Lower lobe of right lung (tissue), 2 donors: Measurements from ENCODE around the gene UROC1. TPM values are rescaled to one million over a fixed set of nuclear protein-coding genes. Genes with fewer than 3 reads are reported as not detected.

Source experiments
- ATAC-seq, 2 donors: fragments of 200-7000 bp; cut with Tn5 transposase; one replicate each; pipeline ENCODE4 v1.9.1; 2020 to 2022; ENCODE audit warnings: mild to moderate bottlenecking in 2 of 2, moderate library complexity in 2 of 2
- DNase-seq: peaks from one replicate; pipeline ENCODE4 v3.0.0-alpha.2; 2020
- H3K27ac ChIP-seq: fragments of 200-600 bp; one replicate; pipeline ENCODE4 v1.8.0; 2022
- H3K27me3 ChIP-seq: fragments of 200-600 bp; one replicate; pipeline ENCODE4 v1.8.0; 2022; ENCODE audit warnings: low read depth
- H3K36me3 ChIP-seq: fragments of 200-600 bp; one replicate; pipeline ENCODE4 v1.8.0; 2022; ENCODE audit warnings: mild to moderate bottlenecking
- H3K4me1 ChIP-seq: fragments of 200-600 bp; one replicate; pipeline ENCODE4 v1.8.0; 2022
- H3K4me3 ChIP-seq: fragments of 200-600 bp; one replicate; pipeline ENCODE4 v1.8.0; 2022; ENCODE audit warnings: mild to moderate bottlenecking
- H3K9me3 ChIP-seq: fragments of 200-600 bp; one replicate; pipeline ENCODE4 v1.8.0; 2022
- intact Hi-C: fragments of 100-400 bp; cut with DNase I; formaldehyde crosslinking; loops from one replicate; pipeline ENCODE4 v1.11.0; 2022
- total RNA-seq: library from RNA; stranded (reverse); fragmentation: NEBNext Ultra II Directional; extraction: Animal tissue kit (Norgen Biotek cat#: 25700); gene quantifications from one replicate; pipeline ENCODE4 v1.2.1, GENCODE V29; 2021
- TF ChIP-seq, protein P1 (sequence below): fragments of 200-600 bp; IDR thresholded peaks from one replicate; pipeline ENCODE4 v1.8.0; 2022; ENCODE audit warnings: antibody characterized with exemption, mild to moderate bottlenecking
- donor health status: DM: no; HTN: yes; CAD: no; lungs with severe emphysema.

The UROC1 gene
- total RNA-seq, 1 donor from 2014 or later, result not detected

DNA sequence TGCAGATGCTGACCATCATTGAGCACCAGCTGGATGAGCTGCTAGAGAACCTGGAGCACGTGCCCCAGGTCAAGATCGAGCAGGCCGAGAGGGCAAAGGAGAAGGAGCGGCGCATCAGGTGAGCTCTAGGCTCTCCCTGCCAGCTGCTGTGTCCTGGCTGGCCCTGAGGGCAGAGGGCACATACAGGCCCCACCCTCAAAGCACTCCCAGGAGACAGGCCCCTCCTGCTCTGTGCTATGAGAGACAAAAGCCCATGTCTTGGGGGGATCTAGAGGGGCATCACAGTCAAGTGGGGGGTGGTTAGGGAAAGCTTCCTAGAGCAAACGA lies 83.3 kb downstream of the UROC1 start:
- H3K36me3 ChIP-seq, result peaks cover 44% of the 10 kb centered on the region
- no peak overlapping the region for H3K4me3 ChIP-seq
- no peak overlapping the region for H3K27ac ChIP-seq
- no peaks in the 10 kb centered on the region for H3K4me1 ChIP-seq
- intact Hi-C loops, result no loop called here
- H3K27me3 ChIP-seq, result no peaks in the 10 kb centered on the region
- no peaks in the 10 kb centered on the region for H3K9me3 ChIP-seq
- ATAC-seq (no peak), DNase-seq (no peak)
- TF ChIP-seq, protein P1, sequence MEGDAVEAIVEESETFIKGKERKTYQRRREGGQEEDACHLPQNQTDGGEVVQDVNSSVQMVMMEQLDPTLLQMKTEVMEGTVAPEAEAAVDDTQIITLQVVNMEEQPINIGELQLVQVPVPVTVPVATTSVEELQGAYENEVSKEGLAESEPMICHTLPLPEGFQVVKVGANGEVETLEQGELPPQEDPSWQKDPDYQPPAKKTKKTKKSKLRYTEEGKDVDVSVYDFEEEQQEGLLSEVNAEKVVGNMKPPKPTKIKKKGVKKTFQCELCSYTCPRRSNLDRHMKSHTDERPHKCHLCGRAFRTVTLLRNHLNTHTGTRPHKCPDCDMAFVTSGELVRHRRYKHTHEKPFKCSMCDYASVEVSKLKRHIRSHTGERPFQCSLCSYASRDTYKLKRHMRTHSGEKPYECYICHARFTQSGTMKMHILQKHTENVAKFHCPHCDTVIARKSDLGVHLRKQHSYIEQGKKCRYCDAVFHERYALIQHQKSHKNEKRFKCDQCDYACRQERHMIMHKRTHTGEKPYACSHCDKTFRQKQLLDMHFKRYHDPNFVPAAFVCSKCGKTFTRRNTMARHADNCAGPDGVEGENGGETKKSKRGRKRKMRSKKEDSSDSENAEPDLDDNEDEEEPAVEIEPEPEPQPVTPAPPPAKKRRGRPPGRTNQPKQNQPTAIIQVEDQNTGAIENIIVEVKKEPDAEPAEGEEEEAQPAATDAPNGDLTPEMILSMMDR, result no peak

DNA sequence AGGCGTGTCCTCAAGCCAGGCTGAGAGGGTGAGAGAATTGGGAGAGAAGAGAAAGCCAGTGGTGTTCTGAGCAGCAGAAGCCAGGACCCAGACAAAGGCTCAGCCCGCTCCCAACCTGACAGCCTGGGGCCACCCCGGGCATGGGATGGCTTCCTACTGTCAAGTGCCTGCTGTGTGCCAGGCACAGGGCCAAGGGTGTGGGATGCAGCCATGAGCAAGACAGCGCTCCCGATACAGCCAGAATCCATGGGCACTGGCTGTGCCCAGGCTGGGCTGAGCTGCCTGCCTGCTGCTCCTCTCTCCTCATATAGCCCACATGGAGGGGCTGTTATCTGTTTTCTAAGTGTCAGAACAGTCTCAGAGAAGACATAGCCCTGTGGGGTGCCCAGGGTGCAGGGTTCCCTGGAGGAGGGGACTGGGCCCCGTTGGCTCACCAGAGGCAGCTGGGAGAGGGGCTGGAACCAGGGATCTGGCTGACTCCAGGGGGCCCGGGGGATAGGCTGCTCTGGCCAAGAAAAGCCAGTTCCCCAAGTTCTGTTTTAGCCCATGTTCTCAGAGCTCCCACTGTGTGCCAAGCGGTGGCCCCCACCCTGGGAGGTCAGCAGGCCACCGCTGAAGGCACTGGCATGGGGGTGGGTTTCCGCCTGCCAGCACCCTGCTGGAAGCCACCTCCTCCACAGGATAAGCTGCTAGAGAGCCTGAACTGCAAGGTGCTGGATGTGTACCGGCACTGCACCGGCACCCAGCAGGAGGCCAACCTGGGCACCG lies 83.9 kb downstream of the UROC1 start:
- intact Hi-C loops, result no loop called here
- Histone ChIP-seq H3K27me3 (no peaks in the 10 kb centered on the region), H3K27ac (no peak overlapping the region), H3K4me1 (no peaks in the 10 kb centered on the region), H3K36me3 (peaks cover 38% of the 10 kb centered on the region), H3K4me3 (no peak overlapping the region), H3K9me3 (no peaks in the 10 kb centered on the region)
- DNase-seq (no peak), ATAC-seq (peak in 1 of 2 donors; percentile 23)
- TF ChIP-seq, protein P1, result no peak

DNA sequence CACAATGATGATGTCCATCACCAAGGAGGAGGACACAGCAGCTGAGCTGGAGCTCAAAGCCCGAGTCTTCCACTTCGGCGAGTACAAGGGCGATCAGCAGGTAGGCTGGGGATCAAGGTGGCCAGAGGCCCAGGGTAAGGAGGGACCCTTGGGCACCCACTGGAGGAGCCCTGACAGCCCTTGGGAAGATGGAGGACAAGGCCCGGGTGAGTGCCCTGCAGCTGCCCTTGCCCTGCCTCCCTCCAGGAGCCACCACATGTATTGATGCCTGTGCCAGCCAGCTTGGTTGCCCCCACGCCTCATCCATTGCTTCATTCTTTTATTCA lies 84.5 kb downstream of the UROC1 start:
- Histone ChIP-seq H3K36me3 (peaks cover 32% of the 10 kb centered on the region), H3K9me3 (peaks cover under 1% of the 10 kb centered on the region), H3K27ac (no peak overlapping the region), H3K27me3 (no peaks in the 10 kb centered on the region), H3K4me1 (no peaks in the 10 kb centered on the region), H3K4me3 (no peak overlapping the region)
- DNase-seq (peak; percentile 40), ATAC-seq (no peak)
- intact Hi-C loops, result no loop called here
- TF ChIP-seq, protein P1, result no peak

DNA sequence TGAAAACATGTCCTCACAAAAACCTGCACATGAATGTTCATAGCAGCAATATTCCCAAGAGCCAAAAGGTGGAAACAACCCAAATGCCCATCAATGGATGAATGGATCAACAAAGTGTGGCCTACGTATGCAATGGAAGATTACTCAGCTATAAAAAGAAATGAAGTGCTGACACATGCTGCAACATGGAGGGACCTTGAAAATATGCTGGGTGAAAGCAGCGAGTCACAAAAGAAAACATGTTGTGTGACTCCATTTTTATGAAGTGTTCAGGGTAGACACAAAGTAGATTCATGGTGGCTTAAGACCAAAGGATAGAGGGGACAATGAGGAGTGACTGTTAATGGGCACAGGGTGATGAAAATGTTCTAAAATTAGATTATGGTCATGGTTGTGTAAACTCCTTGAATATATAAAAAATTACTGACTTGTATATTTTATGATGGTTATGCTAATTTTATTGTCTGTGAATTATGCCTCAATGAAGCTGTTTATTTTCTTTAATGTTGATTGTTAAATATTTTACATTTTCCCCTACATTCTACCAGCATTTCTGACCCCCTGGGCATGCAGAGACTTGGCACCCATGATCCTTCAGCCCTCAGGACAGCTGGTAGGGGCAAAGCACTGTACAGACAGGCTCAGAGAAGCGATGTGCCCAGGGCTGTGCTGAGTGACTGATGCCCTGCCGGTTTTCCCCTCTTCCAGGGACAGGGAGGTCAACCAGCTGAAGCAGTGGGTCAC lies 85.0 kb downstream of the UROC1 start:
- TF ChIP-seq, protein P1, result no peak
- DNase-seq (no peak), ATAC-seq (no peak)
- Histone ChIP-seq H3K27me3 (no peaks in the 10 kb centered on the region), H3K4me3 (no peak overlapping the region), H3K27ac (no peak overlapping the region), H3K9me3 (peaks cover 6% of the 10 kb centered on the region), H3K36me3 (peaks cover 27% of the 10 kb centered on the region), H3K4me1 (no peaks in the 10 kb centered on the region)
- intact Hi-C loops, result no loop called here

Other genes with a start within 250 kb of the UROC1 start
- 40.1 TPM for gene KLF15, start 160.4 kb downstream of the UROC1 start, total RNA-seq
- 21.5 TPM for gene CFAP100, start 122.9 kb downstream of the UROC1 start, total RNA-seq
- gene ZXDC, start 41.9 kb downstream of the UROC1 start, total RNA-seq, result 40.4 TPM
- 1.5 TPM for gene CHST13, start 6.4 kb upstream of the UROC1 start, total RNA-seq
- not detected for gene C3orf22, start 41.2 kb upstream of the UROC1 start, total RNA-seq
- 8.7 TPM for gene TXNRD3, start 137.4 kb upstream of the UROC1 start, total RNA-seq
- gene CHCHD6, start 186.5 kb upstream of the UROC1 start, total RNA-seq, result 12.2 TPM